NCI-H82 treated with DMSO at 0.1 percent for 48 hours (cell line): ENCODE measurements around the gene CPNE1.
A peak's percentile ranks its signal among the peaks of the same experiment; 100 is the strongest.

Experiments used
- DNase-seq: peaks from one replicate; lab custom pipeline; 2025; ENCODE audit not compliant: unreplicated experiment; lab: John Stamatoyannopoulos, UW

Gene CPNE1

DNA sequence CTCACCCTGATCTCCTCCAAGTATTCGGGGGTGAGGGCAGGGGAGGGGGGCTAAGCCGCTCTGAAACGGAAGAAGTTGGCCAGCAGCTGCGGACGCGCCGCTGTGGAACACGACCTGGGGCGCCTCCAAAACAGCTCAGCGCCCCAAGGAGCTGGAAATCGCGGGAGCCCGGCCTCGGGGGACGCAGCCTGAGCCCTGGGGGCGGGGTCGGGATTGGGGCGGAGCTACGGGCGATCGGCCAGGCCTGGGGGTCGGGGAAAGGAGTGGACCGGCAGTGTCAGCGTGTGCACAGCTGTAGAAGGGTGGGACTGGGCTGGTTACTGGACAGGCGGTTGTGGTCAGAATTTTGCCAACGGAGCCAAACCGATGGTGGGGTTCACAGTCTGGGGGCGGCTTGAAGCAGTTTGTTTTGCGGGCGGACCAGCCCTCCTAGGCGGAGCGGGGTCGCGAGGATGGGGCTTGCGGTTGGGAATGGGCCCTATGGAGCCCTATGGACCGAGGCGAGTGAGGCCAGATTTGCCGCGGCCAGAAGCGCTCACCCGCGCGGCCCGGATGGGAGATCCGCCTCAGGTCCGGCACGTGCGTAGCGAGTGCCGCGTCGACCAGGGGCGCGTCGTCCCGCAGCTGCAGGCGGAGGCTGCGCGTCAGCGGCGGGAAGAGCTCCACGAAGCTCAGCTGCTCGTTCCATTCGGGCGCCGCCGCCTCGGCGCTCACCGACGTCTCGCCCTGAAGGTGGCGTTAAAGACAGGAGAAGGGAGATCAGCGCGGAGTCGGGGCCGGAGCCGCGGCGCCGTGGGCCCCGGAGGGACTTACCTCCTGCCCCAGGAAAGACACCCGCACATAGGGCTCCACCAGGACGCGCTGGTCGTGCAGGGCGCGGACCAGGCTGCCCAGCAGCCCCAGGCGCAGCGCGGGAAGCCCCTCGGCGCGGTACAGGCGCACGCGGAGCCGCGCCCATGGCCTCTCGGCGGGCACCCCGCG lies 63.4 kb downstream of the CPNE1 start:
- peak; percentile 8 for DNase-seq

DNA sequence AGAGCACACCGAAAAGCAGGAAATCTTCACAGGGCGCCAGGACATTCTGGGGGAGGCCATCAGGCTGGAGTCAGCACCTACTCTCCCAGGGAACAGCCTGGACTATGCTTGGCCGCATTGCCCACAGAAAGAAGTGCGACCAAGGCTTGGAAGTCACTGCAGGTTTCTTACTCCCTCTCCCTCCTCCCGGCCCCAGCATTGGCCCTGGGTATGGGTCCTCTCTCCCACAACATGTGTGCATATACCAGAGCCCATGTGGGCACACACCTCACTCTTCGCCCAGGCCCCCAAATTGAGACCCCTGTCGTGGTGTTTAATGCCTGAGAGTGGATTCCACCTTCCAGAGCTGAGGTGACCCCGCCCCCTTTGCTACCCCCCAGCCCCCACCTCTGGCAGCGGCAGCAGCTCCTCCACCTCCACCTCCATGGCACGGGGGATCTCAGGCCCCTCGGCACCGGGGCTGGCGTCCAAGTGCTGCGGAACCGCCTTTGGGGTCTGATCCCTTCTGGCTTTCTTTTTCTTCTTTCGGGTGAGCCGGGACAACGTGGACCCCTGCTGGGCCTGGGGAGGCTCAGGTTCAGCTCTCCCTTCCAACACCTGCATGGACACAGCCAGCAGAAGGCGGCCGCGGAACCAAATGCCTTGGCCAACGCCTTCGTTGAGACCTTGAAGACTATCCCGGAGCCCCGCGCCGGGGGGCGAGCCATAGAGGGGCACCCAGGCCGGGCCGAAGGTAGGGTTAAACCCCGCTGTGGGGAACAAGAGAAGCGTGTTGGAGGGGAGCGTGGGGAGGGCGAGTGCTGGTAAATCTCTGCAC lies 64.3 kb downstream of the CPNE1 start:
- no peak for DNase-seq

DNA sequence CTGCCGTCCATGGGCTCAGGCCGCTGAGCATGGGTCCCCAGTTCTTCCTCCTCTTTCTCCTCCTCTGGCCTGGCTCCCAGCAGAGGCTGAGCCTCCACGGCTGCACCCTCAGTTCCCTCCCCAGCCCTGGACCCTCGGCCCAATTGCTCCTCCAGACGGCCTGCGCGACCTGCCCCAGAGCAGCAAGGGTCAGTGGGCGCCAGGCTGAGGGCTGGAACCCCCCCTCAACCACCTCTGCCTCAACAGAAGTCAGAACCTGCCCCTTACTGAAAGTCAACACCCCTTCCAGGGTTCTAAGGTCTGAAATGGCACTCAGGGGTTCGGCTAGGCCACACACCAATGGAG lies 65.0 kb downstream of the CPNE1 start:
- no peak for DNase-seq

DNA sequence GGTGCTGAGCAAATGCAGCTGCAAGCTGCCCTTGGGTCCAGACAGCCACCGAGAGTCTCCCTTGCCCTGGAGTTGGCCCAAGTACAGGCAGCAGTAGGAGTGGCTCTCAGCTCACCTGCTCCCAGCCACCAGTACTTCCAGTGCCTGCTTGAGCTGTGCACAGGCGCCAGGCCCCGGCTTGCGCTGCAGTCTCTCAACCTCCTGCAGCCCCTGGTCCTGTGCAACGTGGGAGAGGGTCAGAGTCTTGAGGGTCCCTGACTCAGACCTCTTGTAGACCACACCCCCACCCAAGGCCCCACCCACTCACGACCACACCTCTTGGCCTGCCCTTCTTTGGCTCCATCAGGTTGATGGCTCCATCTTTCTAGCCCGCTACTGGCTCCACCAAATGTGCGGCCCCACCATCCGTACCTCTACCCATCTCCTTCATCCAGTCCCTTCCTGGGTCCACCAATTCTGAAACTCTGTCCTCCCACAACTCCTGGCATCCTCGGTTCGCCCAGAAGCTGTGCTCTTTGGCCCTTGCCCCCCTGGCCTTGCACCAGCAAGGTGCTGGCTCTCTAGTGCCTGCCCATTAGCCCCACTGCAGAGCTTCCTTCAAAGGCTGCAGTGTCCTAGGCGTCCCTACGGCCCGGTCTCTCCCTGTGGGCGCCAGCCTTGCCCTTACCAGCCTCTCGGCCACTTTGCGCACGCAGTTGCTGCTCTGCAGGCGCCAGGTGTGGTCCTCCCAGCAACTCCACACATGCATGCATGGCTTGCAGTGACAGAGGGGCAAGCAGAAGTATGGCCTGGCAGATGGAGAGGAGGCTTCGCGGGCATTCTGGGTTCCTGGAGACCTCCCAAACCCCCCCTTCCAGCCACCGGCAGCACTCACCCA lies 65.6 kb downstream of the CPNE1 start:
- DNase-seq = no peak

DNA sequence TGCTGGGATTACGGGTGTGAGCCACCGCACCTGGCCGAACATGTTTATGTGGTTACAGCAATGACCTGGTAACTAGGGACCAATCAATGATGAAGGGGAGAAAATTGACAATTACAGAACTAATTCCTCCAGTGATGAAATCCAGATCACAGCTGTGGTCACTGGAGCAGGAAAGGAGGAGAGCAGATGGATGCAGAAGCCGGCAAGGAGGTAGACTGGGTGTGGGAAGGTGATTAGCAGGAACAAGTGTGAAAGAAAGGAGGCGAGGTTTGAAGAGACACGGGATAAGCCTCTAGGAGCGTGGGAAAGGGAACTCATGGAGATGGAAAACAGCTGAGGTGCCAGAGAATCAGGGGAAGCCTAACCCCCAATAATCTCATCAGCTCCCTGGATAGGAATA lies 66.2 kb downstream of the CPNE1 start:
- DNase-seq = peak; percentile 74

DNA sequence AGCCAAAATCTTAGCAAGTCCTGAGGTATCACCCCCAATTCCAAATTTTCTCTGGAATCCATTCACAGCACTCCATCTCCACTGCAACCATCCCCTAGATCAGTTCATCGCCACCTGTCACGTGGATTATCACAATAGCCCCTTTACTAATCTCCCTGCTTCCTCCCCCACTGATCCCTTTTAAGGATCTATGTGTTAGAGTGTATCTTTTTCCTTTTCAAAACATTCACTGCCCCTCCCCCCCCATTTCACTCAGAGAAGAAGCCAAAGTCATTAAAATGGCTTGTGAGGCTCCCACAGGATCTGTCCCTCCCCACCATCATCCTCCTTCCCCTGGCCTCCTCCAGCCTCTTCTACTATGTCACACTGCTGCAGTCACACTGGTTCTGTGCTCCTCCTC lies 67.5 kb downstream of the CPNE1 start:
- peak; percentile 83 for DNase-seq

DNA sequence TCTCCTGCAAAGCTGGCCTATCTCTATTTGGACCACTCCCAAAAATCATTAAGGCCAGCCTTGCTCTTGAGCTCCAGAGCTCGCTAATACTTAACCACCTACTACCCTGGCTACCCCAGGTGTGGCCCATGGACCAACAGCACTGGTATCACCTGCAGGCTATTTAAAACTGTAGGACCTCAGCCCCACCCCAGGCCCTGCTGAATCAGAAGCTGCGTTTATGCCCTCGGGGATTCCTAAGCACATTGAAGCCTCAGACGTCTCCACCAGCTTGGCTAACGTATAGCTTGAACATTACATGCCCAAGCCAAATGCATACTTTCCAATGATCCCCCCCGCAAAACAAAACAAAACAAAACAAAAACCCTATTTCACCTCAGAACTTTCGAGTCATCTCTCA lies 68.8 kb downstream of the CPNE1 start:
- no peak for DNase-seq

DNA sequence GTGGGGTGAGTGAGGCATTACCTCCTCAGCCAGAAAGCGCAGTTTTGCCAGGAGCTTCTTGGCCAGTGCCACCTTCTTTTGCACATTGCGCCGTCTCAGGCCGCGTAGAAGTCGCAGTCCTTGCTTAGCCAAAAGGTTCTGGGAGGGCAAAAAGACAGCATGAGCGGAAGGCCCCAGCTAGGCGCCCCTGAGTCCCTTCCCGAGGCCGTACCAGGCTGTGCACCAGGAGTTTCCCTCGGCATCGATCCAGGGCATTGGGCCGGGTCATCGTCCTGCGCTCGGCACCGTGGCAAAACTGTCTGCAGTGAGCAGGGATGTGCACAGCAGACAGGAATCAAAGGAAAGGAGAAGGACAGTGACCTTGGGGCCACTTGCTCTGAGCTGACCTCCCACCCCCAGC lies 69.2 kb downstream of the CPNE1 start:
- no peak for DNase-seq

DNA sequence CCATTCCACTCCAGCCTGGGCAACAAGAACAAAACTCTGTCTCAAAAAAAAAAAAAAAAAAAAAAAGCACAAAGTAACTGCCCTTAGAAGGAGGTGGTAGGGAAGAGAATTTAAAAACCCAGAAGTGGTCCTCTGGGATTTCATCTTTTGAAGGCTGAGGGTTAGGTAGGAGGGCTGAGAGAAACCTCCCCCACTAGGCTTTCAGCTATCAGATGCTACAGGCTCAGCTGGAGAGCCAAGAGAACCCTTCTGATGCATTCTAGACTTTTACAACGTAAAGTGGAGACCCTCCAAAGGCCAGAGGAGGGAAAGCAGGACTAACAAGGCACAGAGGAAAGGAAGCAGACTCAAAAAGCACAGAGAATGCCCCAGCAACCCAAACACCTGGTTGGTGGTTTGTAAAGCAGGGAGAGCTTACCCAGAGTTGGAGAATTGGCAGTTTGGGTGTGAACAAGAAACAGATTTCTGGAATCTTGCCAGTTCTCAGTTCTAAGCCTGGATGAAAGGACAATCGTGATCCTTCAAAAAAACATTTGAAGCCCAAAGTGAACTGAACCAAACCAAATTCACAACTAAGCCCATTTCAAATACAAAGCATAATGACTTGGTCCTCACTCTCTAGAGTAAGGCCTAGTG lies 72.2 kb downstream of the CPNE1 start:
- no peak for DNase-seq

DNA sequence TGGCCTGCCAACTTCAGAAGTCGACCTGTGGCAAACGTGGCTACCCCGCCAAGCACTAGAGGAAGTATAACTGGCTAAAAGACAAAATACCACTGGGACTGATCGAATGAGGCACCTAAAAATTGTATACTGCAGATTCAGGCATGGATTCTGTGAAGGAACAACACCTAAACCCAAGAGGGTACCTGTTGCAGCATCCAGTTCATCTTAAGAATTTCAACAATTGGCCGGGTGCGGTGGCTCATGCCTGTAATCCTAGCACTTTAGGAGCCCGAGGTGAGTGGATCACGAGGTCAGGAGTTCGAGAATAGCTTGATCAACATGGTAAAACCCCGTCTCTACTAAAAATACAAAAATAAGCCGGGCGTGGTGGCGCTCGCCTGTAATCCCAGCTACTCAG lies 76.3 kb downstream of the CPNE1 start:
- DNase-seq = no peak

DNA sequence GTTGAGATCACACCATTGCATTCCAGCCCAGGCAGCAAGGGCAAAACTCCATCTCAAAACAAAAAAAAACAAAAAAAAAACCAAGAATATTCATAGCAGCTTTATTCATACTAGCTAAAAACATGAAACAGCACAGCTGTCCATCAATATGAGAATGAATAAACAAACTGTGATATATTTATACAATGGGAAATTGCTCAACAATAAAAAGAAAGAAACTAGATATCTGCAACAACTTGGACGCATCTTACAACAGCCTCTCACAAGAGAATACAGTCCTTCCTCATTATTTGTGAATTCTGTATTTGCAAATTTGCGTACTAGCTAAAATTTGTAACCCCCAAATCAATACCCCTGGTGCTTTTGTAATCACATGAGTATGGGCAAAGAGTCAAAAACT lies 77.3 kb downstream of the CPNE1 start:
- no peak for DNase-seq

DNA sequence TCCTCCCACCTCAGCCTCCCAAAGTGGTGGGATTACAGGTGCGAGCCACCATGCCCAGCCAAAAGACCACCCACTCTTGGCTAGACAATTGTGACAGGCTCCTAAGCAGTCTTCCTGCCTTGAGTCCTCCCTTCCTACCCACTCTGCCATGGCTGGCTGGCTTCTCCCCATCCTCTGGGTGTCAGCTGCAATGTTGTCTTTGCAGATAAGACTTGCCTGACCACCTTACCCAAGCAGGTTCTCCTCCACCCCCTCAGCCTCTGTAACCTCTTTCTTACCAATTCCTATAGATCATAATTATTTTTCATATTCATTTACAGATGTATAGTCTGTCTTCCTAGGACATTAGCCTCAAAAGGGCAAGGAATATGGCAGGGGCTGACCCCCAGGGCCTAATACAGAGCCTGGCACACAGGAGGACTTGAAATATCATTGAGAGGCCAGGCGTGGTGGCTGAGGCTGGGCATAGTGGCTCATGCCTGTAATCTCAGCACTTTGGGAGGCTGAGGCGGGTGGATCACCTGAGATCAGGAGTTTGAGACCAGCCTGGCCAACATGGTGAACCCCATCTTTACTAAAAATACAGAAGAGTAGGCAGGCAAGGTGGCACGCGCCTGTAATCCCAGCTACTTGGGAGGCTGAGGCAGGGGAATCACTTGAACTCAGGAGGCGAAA lies 77.8 kb downstream of the CPNE1 start:
- DNase-seq = no peak

DNA sequence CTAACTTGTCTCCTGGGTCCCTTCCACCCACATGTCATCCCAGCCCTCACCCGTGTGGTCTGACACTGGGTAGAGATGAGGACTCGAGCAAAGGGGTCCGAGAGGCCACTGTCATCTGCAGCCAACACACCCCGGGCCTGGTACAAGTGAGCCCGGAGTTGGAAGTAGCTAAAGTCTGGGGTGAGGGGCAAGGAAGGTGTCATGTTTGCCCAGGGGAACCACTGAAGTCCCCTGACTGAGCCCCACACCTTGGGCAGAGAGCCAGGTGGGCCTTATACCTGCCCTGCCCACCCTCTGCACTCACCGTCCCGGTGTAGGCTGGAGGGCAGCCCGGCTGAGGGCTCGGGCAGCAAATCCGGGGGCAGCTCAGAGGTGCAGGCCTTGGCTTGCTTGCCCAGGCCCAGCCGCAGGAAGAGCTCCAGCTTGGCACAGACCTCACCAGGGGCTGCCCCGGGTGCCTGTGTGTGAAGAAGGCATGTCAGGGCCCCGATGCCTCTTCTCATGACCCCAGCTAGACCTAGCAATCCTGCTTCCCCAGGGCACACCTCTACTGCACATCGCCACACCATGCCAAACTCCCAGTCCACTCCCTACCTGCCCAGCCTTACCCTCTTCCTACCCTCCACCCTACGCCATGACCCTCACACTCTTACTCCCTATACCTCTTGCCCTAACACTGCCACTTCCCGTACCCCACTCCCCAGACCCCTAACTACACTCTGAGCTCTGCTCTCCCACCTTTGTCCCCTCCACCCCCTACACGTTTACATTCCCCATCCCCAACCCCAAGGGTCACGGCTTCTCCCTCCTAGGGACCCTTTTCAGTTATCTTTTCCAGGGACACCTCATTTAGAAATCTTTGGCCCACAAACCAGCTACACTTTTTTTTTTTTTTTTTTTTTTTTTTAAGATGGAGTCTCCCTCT lies 80.8 kb downstream of the CPNE1 start:
- no peak for DNase-seq

DNA sequence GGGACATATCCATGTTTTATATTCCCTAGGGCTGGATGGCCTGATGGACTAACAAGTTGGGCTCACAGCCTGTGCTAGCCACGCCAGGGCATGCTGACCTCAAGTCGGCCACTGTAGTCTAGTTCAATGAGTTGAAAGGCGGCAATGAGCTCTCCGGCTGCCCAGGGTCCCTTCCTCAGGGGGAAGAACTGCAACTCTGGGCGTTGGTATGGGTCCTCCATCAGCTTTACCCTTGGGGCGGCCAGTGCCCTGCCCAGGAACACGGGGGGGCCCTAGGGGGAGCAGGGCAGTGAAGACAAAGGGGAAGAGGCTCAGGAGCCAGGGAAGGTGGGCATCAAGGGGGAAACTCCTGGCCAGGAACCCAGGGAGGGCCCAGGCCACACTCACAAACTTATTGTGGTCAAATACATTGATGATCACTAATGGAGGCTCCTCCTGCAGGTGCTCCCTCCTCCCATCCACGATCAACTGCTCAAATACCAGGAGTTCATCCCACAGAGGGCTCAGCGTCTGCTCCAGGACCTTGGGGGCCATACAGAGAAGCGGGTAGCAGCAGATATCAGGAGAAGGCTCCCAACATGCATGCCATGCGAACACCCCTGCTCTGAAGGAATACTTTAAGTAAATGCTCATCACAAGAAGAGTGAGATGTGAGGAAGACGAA lies 81.8 kb downstream of the CPNE1 start:
- no peak for DNase-seq

DNA sequence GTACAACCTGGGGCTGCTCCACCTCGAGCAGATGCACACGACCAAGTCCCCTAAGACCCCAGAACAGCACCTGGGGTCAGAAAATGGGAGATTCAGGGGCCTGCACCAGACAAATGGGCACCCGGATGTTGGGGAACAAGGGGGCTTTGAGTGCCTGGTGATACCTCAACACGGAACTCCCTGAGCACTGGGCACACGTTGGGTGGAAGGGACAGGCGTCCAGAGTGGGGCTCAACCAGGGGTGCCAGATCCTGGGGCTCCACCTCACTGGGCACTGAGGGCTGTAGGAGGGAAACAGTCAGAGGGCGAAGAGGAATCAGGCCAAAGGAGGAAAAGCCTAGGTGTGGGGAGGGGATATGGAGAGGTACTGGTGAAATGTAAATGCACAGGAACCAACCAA lies 82.6 kb downstream of the CPNE1 start:
- no peak for DNase-seq

DNA sequence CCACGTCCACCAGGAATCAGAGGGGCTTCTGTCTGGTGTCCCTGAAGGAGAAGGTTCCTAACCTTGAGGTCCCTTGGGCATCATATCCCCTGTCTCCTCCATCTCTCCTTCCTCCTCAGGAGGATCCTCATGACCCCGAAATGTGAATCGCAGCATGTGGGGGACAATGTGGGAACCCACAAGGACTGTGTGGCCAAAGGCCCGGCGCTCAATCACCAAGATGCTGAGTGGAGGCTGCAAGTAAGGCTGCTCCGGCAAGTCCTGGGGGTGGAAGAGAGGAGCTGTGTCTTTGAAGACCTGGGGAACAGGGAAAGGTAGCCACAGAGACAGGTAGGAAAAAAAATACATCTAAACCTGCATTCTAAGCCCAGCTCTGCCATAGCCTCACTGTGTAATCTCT lies 85.5 kb downstream of the CPNE1 start:
- DNase-seq = no peak

DNA sequence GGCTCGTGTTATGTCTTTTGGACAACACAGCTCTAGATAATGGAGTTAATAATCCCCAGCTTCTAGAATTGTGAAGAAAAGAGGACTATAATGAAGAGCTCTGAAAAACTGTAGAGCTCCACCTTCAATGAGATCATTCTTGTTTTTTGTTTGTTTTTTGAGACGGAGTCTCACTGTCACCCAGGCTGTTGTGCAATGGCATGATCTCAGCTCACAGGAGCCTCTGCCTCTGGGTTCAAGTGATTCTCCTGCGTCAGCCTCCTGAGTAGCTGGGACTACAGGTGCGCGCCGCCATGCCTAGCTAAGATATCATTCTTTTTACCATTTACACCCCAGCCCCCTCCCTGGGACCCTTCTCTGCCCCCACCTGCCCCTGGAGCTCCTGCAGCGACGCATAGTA lies 86.2 kb downstream of the CPNE1 start:
- no peak for DNase-seq

DNA sequence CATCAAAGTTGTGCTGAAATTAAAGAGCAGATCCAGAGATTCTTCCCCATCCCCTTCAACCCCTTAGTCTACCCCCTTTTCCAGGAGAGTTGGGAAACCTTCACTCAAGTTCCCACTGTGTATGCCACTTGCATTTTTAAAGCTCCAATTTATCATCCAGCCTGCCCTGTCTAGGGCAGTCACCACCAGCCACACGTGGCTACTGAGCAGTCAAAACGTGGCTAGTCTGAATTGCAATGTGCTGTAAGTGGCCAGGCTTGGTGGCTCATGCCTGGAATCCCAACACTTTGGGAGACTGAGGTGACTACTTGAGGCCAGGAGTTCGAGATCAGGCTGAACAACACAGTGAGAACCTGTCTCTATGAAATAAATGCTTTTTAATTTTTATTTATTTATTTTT lies 87.9 kb downstream of the CPNE1 start:
- DNase-seq = no peak
